Activated CD4-positive, alpha-beta memory T cell treated with anti-CD3 and anti-CD28 coated beads for 36 hours (primary cell): Measurements from ENCODE around the gene NECAB2. TPM values are rescaled to one million over a fixed set of nuclear protein-coding genes. Genes with fewer than 3 reads are reported as not detected.

Experiments used
- CTCF ChIA-PET: fragments of 350-600 bp; sonication (Branson Sonifier 250); formaldehyde crosslinking; loops from one replicate; lab custom pipeline; 2021; ENCODE audit warnings: antibody characterized with exemption, inconsistent platforms; lab: Charles Lee
- POLR2A ChIA-PET: fragments of 350-600 bp; sonication (Branson Sonifier 250); formaldehyde crosslinking; loops from one replicate; lab custom pipeline; 2021; ENCODE audit warnings: antibody characterized with exemption; lab: Charles Lee
- DNase-seq: peaks from one replicate; pipeline ENCODE4 v3.0.0-alpha.2; 2020
- H3K27ac Mint-ChIP-seq: one replicate; pipeline ENCODE4 v1.8.0; 2021; ENCODE audit warnings: mixed read lengths
- H3K27me3 Mint-ChIP-seq: one replicate; pipeline ENCODE4 v1.8.0; 2021; ENCODE audit warnings: mixed read lengths
- H3K36me3 Mint-ChIP-seq: one replicate; pipeline ENCODE4 v1.8.0; 2021; ENCODE audit warnings: mixed read lengths
- H3K4me1 Mint-ChIP-seq: one replicate; pipeline ENCODE4 v1.8.0; 2021; ENCODE audit warnings: low read depth, mixed read lengths
- H3K4me3 Mint-ChIP-seq: one replicate; pipeline ENCODE4 v1.8.0; 2021; ENCODE audit warnings: mild to moderate bottlenecking, mixed read lengths
- H3K9me3 Mint-ChIP-seq: one replicate; pipeline ENCODE4 v1.8.0; 2021; ENCODE audit warnings: mixed read lengths
- intact Hi-C: fragments of 100-400 bp; cut with micrococcal nuclease; formaldehyde crosslinking; loops from one replicate; pipeline ENCODE4 v1.15.1; 2023
- total RNA-seq, 2 experiments: library from RNA; stranded (reverse); gene quantifications; one replicate each; pipeline ENCODE4 v1.2.3, GENCODE V29; 2021

Gene NECAB2
- total RNA-seq, 2 experiments from 2014 or later = not detected

DNA sequence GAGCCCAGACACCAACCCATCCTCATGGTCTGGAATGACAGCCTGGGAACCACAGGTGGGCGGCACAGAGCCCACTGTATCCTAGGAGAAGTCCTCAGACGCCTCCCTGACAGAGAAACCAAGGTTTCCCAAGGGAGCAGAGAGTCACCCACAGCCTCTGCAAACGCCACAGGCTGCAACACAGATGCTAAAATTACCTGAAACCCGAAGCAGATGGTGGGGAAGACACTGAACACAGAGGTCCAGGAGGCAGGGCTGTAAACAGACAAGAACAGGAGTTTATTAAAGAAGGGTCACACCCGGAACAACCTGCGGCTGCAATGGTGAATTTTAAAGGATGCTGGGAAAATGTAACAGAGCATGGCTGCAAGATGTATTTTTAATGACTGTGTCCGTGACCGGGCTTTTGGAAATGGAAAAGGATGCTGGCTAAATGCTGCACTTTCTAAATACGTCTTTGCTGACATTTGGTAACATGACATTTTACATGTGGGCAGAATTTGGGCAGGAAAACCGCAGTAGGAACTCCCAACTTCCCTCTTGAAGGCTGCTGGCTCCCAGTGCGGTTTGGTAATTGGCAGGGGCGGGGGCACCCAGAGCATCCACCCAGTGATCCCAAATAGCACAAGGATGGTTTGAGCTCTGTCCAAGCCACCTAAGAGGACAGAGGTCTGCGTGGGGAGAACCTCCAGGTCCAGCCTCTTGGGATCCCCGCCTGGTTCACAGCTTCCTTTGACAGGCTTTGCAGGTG is 61.4 kb downstream of the NECAB2 start:
- no peak overlapping the region for H3K27ac Mint-ChIP-seq
- H3K4me3 Mint-ChIP-seq = no peak overlapping the region
- peaks cover 13% of the 10 kb centered on the region for H3K27me3 Mint-ChIP-seq
- ChIA-PET POLR2A (no interaction called here), CTCF (interaction anchor here (0.5 kb wide), 1 partner anchor 1790 kb away, joined by 3 read pairs; no protein-coding TSS in a partner anchor)
- DNase-seq = no peak
- intact Hi-C loops = no loop called here
- H3K9me3 Mint-ChIP-seq = no peaks in the 10 kb centered on the region
- no peaks in the 10 kb centered on the region for H3K36me3 Mint-ChIP-seq
- peaks cover 9% of the 10 kb centered on the region for H3K4me1 Mint-ChIP-seq

DNA sequence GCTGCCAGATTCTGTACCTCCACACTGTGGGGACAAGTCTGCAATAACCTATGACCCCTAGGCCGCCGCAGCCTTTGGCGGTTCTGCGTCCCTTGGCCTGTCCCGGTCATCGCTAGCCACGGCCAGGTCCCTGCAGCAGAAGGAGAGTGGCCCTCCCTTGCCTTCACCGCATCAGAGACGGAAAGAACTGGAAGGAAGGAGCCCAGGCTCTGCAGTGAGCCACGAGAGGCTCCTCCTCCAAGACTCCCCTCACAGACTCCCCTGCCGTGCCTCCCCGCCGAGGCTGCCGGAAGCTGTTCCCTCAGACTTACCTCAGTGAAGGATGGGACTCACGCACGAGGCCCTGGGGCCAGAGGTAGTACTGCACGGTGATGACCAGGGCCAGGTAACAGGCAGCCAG is 63.5 kb downstream of the NECAB2 start:
- Mint-ChIP-seq H3K4me3 (no peak overlapping the region), H3K36me3 (no peaks in the 10 kb centered on the region), H3K27me3 (peaks cover 13% of the 10 kb centered on the region), H3K9me3 (peaks cover 9% of the 10 kb centered on the region), H3K27ac (no peak overlapping the region), H3K4me1 (peaks cover 9% of the 10 kb centered on the region)
- intact Hi-C loops = no loop called here
- POLR2A ChIA-PET = no interaction called here
- DNase-seq = no peak
- CTCF ChIA-PET = no interaction called here

DNA sequence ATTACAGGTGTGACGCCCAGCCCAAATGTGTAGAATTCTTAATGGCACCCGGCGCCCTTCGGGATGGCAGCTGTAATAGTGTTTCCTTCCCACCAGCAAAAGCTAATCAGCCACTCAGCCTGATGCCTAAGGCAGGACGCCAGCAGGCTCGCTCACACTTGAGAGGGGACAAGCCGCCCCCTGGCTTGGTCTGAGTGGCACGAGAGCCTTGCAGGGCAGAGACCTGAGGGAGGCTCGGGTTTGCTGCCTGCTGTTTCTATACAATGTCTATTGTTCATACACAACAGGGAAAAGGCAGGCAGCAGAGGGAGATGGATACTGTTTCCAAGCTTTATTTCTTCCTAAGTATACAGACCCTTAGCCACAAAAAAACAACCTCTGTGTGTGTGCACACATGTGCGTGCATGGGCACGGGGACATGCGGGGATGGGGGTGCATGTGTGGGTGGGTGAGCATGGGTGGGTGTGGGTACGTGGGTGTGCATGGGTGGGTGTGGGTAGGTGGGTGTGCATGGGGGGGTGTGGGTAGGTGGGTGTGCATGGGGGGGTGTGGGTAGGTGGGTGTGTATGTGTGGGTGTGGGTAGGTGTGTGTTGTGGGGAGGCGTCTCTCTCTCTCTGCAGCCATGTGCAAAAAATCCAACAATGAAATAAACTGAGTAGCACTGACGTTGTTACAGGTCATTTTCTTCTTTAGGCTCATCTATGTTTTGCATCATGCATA is 64.6 kb downstream of the NECAB2 start:
- intact Hi-C loops = no loop called here
- Mint-ChIP-seq H3K27me3 (peaks cover 12% of the 10 kb centered on the region), H3K9me3 (peaks cover 9% of the 10 kb centered on the region), H3K36me3 (no peaks in the 10 kb centered on the region), H3K4me1 (peaks cover 9% of the 10 kb centered on the region), H3K27ac (no peak overlapping the region), H3K4me3 (no peak overlapping the region)
- CTCF ChIA-PET = no interaction called here
- DNase-seq = no peak
- POLR2A ChIA-PET = no interaction called here

DNA sequence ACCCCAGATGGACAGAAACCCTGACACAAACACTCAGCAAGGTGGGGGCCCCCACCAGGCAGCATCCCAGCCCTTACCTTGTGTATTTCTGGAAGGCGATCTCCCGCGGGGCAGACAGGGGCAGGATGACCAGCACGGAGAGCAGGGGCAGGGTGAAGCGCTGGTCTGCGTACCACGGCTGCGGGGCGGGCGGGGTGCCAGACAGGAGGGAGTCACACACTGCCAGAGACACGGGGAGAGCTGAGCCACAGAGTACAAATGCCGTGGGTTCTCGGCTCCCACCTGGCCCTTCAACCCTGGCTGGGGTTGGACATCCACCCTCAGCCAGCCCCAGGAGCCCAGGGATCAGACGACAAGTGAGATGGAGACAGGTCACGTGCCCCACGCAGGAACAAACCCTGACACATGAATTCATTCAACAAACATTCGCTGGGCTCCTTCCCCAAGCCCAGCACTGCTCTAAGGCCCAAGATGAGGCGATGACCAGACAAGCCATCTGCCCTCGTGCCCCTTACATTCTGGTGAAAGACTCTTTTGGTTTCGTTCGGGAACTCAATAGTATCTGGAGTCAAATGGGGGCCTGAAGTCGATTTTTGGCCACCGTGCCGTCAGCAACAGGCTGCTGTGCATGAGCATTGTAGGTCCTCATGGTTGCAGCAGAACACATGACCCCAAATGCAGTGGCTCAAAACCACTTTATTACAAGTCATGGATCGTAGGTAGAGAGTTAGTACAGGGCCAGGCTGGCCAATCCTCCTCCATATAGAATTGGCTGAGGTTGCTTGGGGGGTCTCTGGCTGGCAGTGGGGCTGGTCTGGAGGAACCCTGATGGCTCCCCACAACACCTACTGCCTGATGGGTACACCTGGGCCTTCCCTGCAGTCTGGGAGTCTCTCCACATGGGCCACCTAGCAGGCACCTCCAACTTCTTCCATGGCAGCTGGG is 65.5 kb downstream of the NECAB2 start:
- Mint-ChIP-seq H3K9me3 (peaks cover 9% of the 10 kb centered on the region), H3K36me3 (no peaks in the 10 kb centered on the region), H3K4me3 (no peak overlapping the region), H3K27ac (no peak overlapping the region), H3K4me1 (peaks cover 9% of the 10 kb centered on the region), H3K27me3 (peaks cover 8% of the 10 kb centered on the region)
- DNase-seq = no peak
- POLR2A ChIA-PET = no interaction called here
- CTCF ChIA-PET = no interaction called here
- intact Hi-C loops = no loop called here

DNA sequence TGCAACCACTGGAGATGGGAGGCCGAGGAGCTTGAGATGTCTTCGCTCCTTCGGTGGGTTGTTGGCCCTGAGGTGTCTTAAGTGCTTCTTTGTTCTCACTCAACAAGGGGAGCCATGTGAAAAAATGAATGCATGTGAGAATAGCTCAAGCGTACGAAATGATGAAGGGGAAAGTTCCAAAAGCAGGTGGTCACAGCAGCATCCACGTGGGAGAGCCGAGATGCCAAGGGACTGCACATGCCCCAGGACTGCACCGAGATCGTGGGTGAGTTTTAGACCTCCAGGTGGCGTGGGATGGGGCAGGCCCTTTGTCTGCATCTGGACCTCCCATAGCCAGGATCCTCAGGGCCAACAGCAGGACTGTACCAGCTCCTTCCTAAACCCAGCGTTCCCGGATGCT is 66.5 kb downstream of the NECAB2 start:
- peaks cover 9% of the 10 kb centered on the region for H3K9me3 Mint-ChIP-seq

DNA sequence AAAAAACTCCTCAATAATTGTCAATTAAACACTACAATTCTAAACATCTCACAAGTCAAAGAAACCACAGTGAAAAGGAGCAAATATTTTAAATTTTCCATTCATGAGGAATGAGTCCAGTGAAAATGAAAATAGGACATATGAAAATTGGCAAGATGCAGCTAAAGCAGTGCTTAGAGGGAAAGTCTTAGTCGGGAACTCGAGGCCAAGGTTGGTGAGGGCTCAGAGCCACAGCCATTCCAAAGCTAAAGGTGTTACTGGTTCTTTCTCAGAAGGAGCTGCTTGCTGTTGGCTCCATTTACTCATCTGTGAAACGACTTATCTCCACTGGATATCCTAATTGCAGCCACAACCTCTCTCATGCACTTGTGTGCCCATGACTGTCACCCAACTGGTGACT is 68.1 kb downstream of the NECAB2 start:
- Mint-ChIP-seq H3K27me3 (peaks cover 3% of the 10 kb centered on the region), H3K4me3 (no peak overlapping the region), H3K36me3 (no peaks in the 10 kb centered on the region), H3K27ac (no peak overlapping the region), H3K9me3 (peaks cover 9% of the 10 kb centered on the region), H3K4me1 (no peaks in the 10 kb centered on the region)
- CTCF ChIA-PET = no interaction called here
- intact Hi-C loops = no loop called here
- POLR2A ChIA-PET = no interaction called here
- no peak for DNase-seq

More for the DNA sequence above, 66.5 kb downstream of the NECAB2 start:
- Mint-ChIP-seq H3K4me1 (peaks cover 6% of the 10 kb centered on the region), H3K27me3 (peaks cover 8% of the 10 kb centered on the region), H3K4me3 (no peak overlapping the region), H3K27ac (no peak overlapping the region), H3K36me3 (no peaks in the 10 kb centered on the region)
- intact Hi-C loops = no loop called here
- DNase-seq = no peak
- POLR2A ChIA-PET = no interaction called here
- CTCF ChIA-PET = no interaction called here

DNA sequence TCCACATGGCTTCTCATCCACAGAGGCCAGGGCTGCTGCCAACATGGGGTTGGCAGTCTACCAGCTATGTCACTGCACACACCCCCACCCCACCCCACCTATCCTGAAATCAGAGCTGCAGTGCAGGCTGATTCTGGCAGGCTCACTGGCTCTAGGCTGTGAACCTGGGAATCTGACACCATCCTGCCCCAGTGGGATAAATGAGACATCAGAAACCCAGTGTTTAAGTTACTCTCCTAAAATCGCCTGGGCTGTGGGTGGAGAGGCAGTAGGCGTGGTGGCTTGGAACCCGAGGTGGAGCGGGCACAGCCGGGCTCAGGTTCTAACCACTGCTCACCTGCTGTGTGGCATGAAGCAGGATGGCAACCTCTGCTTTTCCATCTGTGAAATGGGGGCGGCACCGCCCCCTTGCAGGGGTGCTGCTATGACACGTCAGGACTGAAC is 69.0 kb downstream of the NECAB2 start:
- H3K4me3 Mint-ChIP-seq = no peak overlapping the region
- H3K27ac Mint-ChIP-seq = no peak overlapping the region
- ChIA-PET CTCF (no interaction called here), POLR2A (no interaction called here)
- no peaks in the 10 kb centered on the region for H3K36me3 Mint-ChIP-seq
- peaks cover 3% of the 10 kb centered on the region for H3K27me3 Mint-ChIP-seq
- H3K9me3 Mint-ChIP-seq = peaks cover 9% of the 10 kb centered on the region
- no peak for DNase-seq
- intact Hi-C loops = no loop called here
- no peaks in the 10 kb centered on the region for H3K4me1 Mint-ChIP-seq

DNA sequence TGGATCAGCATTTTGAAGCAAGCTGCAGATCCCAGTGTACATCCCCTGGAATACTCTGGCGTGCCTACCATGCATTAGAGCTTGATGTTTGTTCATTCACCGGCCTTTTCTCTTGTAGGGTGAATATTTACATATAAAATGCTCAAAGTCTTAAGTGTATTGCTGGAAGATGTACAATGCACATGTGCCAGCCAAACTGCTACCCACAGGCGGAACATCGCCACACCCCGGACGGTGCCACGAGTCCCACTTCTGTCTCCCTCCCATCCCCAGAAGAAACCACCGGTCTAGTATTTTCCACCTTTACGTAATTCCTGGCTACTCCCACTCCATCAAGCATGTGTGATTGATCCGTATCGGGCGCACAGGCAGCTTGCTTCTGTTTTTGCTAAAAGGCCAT is 70.4 kb downstream of the NECAB2 start:
- Mint-ChIP-seq H3K27me3 (peaks cover 2% of the 10 kb centered on the region), H3K4me1 (peaks cover 2% of the 10 kb centered on the region), H3K36me3 (no peaks in the 10 kb centered on the region), H3K27ac (no peak overlapping the region), H3K4me3 (no peak overlapping the region), H3K9me3 (peaks cover 9% of the 10 kb centered on the region)
- DNase-seq = no peak
- intact Hi-C loops = no loop called here
- ChIA-PET CTCF (no interaction called here), POLR2A (no interaction called here)

DNA sequence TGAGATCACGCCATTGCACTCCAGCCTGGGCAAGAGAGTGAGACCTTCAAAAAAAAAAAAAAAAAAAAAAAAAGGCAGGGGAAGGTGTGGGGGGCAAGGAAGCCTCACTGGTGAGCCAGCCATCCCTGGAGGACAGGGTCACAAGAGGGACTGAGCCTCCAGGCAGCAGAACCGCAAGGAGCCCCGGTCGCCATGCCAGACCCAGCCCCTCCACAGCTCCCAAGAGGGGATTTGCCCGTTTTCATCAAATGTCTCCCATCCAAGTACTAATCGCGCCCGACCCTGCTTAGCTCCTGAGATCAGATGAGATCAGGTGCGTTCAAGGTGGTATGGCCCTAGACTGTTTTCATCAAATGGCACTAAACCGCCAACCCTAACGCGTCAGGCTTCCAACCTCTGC is 71.7 kb downstream of the NECAB2 start:
- Mint-ChIP-seq H3K27ac (no peak overlapping the region), H3K36me3 (no peaks in the 10 kb centered on the region), H3K9me3 (peaks cover 9% of the 10 kb centered on the region), H3K4me1 (peaks cover 11% of the 10 kb centered on the region), H3K4me3 (no peak overlapping the region), H3K27me3 (peaks cover 12% of the 10 kb centered on the region)
- intact Hi-C loops = no loop called here
- POLR2A ChIA-PET = no interaction called here
- CTCF ChIA-PET = no interaction called here
- DNase-seq = no peak

DNA sequence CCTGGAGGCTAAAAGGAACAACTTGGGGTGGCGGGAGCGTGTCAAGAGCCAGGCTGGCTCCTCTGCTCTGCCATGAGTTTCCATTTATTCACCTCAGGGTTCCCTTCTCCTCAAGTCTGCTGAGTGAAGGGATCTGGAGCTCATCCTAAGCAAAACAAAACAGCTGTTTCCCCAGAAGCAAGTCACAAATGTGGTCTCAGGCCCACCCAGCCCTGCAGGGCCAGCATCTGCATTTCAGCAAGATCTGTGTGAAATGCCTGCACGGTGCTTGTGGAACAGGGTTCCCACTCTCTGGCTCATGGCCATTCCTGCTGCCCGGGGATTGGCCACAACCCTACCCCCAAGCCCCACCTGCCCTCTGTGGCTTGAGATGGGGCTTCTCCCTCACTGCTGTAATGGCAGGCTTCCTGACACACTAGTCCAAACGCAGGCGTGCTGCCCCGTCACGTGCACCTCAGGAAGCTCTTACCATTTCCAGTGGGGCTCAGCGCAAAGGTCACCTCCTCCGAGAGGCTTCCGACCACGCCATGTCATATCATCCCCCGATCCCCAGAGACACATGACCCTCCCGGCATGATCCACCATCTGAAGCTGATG is 72.3 kb downstream of the NECAB2 start:
- CTCF ChIA-PET = interaction anchor here (1.1 to 1.3 kb wide), 2 partner anchors 84 to 86 kb away, joined by 3 to 4 read pairs; no protein-coding TSS in a partner anchor
- intact Hi-C loops = no loop called here
- H3K9me3 Mint-ChIP-seq = peaks cover 9% of the 10 kb centered on the region
- DNase-seq = no peak
- H3K4me1 Mint-ChIP-seq = peaks cover 11% of the 10 kb centered on the region
- POLR2A ChIA-PET = no interaction called here
- no peaks in the 10 kb centered on the region for H3K36me3 Mint-ChIP-seq
- no peak overlapping the region for H3K4me3 Mint-ChIP-seq
- H3K27me3 Mint-ChIP-seq = peaks cover 12% of the 10 kb centered on the region
- no peak overlapping the region for H3K27ac Mint-ChIP-seq

DNA sequence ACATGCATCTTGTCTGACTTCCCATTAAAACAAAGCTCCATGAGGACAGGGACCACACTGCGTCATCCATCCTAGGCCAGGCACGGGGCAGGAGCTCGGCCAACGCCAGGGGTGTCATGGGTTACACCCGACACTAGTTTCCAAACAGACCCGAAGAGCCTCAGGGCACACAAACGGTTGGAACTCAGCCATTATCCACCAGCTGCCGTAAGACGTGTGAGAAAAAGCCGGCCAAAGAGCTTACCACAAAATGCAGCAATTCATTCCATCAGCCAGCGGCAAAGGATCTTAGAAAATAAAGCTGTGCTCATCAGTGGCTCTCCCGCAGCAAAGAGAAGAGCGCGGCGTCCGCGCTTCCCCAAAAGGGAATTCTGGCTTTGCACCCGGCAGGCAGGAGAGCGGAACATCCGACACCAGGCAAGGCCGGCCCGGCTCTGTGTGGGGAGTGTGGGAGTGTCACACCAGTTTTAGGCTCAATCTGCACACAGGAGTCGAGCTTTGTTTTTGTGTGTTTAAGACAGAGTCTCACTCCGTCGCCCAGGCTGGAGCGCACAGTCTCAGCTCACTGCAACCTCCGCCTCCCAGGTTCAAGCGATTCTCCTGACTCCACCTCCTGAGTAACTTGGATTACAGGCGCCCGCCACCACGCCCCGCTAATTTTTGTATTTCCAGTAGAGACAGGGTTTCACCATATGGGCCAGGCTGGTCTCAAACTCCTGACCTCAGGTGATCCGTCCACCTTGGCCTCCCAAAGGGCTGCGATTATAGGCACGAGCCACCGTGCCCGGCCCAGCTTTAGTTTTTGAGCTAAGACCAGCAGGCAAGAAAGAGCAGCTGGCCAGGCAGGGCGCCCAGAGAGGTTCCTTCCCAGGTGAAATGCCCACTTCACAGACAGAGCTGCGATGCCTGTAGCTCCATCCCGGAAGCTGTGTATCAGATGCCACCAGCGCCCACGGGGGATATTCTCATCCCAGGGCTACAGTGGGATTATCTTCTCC is 73.1 kb downstream of the NECAB2 start:
- DNase-seq = no peak
- H3K27me3 Mint-ChIP-seq = peaks cover 12% of the 10 kb centered on the region
- POLR2A ChIA-PET = no interaction called here
- H3K4me3 Mint-ChIP-seq = no peak overlapping the region
- peaks cover 11% of the 10 kb centered on the region for H3K4me1 Mint-ChIP-seq
- peaks cover 5% of the 10 kb centered on the region for H3K9me3 Mint-ChIP-seq
- CTCF ChIA-PET = interaction anchor here (0.9 to 1.3 kb wide), 3 partner anchors 85 to 146 kb away, joined by 3 to 4 read pairs (median 3); partner anchors contain the start of gene TAF1C
- intact Hi-C loops = no loop called here
- H3K27ac Mint-ChIP-seq = no peak overlapping the region
- no peaks in the 10 kb centered on the region for H3K36me3 Mint-ChIP-seq
